IMR-90 (cell line): ENCODE data around the gene TNS3. TPM values are rescaled to one million over a fixed set of nuclear protein-coding genes. Genes with fewer than 3 reads are reported as not detected.

ENCODE experiments used
- ATAC-seq: fragments of 200-7000 bp; cut with Tn5 transposase; 2 replicates; pipeline ENCODE4 v1.9.1; 2020; ENCODE audit warnings: low read depth, mild to moderate bottlenecking, moderate library complexity
- BruUV-seq: library from RNA; stranded (reverse); fragments of 400-500 nt; replicated peaks from 2 replicates; lab custom pipeline; 2021; lab: Mats Ljungman, UMichigan
- CTCF ChIA-PET: fragments of 300-600 bp; formaldehyde crosslinking; extraction: SDS; loops from one replicate; lab custom pipeline; 2021; ENCODE audit warnings: antibody characterized with exemption; lab: Yijun Ruan, JAX
- POLR2A ChIA-PET: fragments of 300-600 bp; sonication (Branson Sonifier 250); formaldehyde crosslinking; loops from one replicate; lab custom pipeline; 2022; ENCODE audit warnings: antibody characterized with exemption; ENCODE audit not compliant: unreplicated experiment; lab: Charles Lee
- DNase-seq: peaks from one replicate; pipeline ENCODE4 v3.0.0; 2013
- H2AFZ ChIP-seq: replicated peaks from 2 replicates; pipeline ENCODE3; 2013; ENCODE audit warnings: low read length, mild to moderate bottlenecking; ENCODE audit not compliant: poor library complexity
- H2AK5ac ChIP-seq: 2 replicates; pipeline ENCODE4 v1.6.1; 2013; ENCODE audit warnings: low read depth, low read length, inconsistent platforms
- H2AK9ac ChIP-seq: replicated peaks from 2 replicates; pipeline ENCODE3; 2013; ENCODE audit warnings: mild to moderate bottlenecking, low read depth, low read length, moderate library complexity; ENCODE audit not compliant: poor library complexity
- H2BK120ac ChIP-seq: 2 replicates; pipeline ENCODE4 v1.6.1; 2013; ENCODE audit warnings: low read depth, low read length, inconsistent platforms
- H2BK15ac ChIP-seq: 3 replicates; pipeline ENCODE4 v1.6.1; 2013; ENCODE audit warnings: low read depth, low read length, inconsistent platforms
- H2BK20ac ChIP-seq: 2 replicates; pipeline ENCODE4 v1.6.1; 2013; ENCODE audit warnings: low read depth, mild to moderate bottlenecking, inconsistent platforms, low read length, moderate library complexity
- H2BK5ac ChIP-seq: 2 replicates; pipeline ENCODE4 v1.6.1; 2013; ENCODE audit warnings: mild to moderate bottlenecking, low read depth, low read length, inconsistent platforms; ENCODE audit not compliant: poor library complexity, severe bottlenecking
- H3K14ac ChIP-seq: replicated peaks from 2 replicates; pipeline ENCODE4 v1.6.1; 2013; ENCODE audit warnings: low read depth, low read length, inconsistent platforms
- H3K18ac ChIP-seq: 2 replicates; pipeline ENCODE4 v1.6.1; 2013; ENCODE audit warnings: low read depth, low read length, control low read depth
- H3K23ac ChIP-seq: 2 replicates; pipeline ENCODE4 v1.6.1; 2013; ENCODE audit warnings: low read depth, low read length, inconsistent platforms
- H3K27ac ChIP-seq: 2 replicates; pipeline ENCODE4 v1.5.1; 2013; ENCODE audit warnings: mild to moderate bottlenecking, control low read depth, low read length; ENCODE audit not compliant: insufficient read depth
- H3K27me3 ChIP-seq: 2 replicates; pipeline ENCODE4 v1.6.1; 2013; ENCODE audit warnings: low read length; ENCODE audit not compliant: control insufficient read depth, insufficient read depth
- H3K36me3 ChIP-seq: 2 replicates; pipeline ENCODE4 v1.6.1; 2013; ENCODE audit warnings: low read length, mixed read lengths; ENCODE audit not compliant: control insufficient read depth, insufficient read depth
- H3K4ac ChIP-seq: 2 replicates; pipeline ENCODE4 v1.6.1; 2013; ENCODE audit warnings: low read depth, low read length, inconsistent platforms
- H3K4me1 ChIP-seq: 2 replicates; pipeline ENCODE4 v1.6.1; 2013; ENCODE audit warnings: low read length, mixed read lengths; ENCODE audit not compliant: control insufficient read depth, insufficient read depth
- H3K4me2 ChIP-seq: 2 replicates; pipeline ENCODE4 v1.6.1; 2013; ENCODE audit warnings: low read depth, mild to moderate bottlenecking, control low read depth, low read length, moderate library complexity
- H3K4me3 ChIP-seq: 2 replicates; pipeline ENCODE4 v1.5.1; 2013; ENCODE audit warnings: low read depth, mild to moderate bottlenecking, control low read depth, low read length, moderate library complexity; ENCODE audit not compliant: insufficient read depth
- H3K56ac ChIP-seq: 2 replicates; pipeline ENCODE4 v1.6.1; 2013; ENCODE audit warnings: low read length, inconsistent platforms; ENCODE audit not compliant: insufficient read depth; ENCODE audit errors: extremely low read depth
- H3K79me1 ChIP-seq, 2 experiments: 2 replicates each; pipeline ENCODE4 v1.6.1; 2013; ENCODE audit warnings: low read length in 2 of 2, inconsistent platforms in 1 of 2, low read depth in 1 of 2
- H3K9ac ChIP-seq: 2 replicates; pipeline ENCODE4 v1.6.1; 2013; ENCODE audit warnings: low read depth, low read length, control low read depth
- H3K9me1 ChIP-seq: 2 replicates; pipeline ENCODE4 v1.6.1; 2013; ENCODE audit warnings: low read length, inconsistent platforms; ENCODE audit not compliant: insufficient read depth
- H3K9me3 ChIP-seq: 2 replicates; pipeline ENCODE4 v1.6.1; 2013; ENCODE audit warnings: low read length; ENCODE audit not compliant: control insufficient read depth, insufficient read depth
- H4K20me1 ChIP-seq: 2 replicates; pipeline ENCODE4 v1.6.1; 2013; ENCODE audit warnings: low read length, inconsistent platforms; ENCODE audit not compliant: insufficient read depth
- H4K5ac ChIP-seq: 2 replicates; pipeline ENCODE4 v1.6.1; 2013; ENCODE audit warnings: mild to moderate bottlenecking, low read depth, low read length, control low read depth
- H4K8ac ChIP-seq, 2 experiments: 2 replicates each; pipeline ENCODE4 v1.6.1; 2013; ENCODE audit warnings: low read depth in 2 of 2, low read length in 2 of 2, control low read depth in 1 of 2, inconsistent platforms in 1 of 2
- H4K91ac ChIP-seq: 2 replicates; pipeline ENCODE4 v1.6.1; 2013; ENCODE audit warnings: low read depth, low read length, inconsistent platforms; ENCODE audit not compliant: insufficient read depth
- POLR2A ChIP-seq: IDR thresholded peaks from 2 replicates; pipeline ENCODE4 v1.6.1; 2012; ENCODE audit warnings: mild to moderate bottlenecking, low read depth, low read length
- WGBS, 2 experiments: methylation state at CpG; one replicate each; pipeline versions ENCODE4 v1.1.5 to v1.1.7; 2013; ENCODE audit warnings: missing lambda C conversion rate in 2 of 2; ENCODE audit not compliant: insufficient read length in 1 of 2; ENCODE audit errors: extremely low coverage in 2 of 2; 5-methylcytosine and 5-hydroxymethylcytosine counted together
- dilution Hi-C: fragments of 300-500 bp; cut with HindIII; formaldehyde crosslinking; loops from one replicate; pipeline ENCODE4 v1.14.3; 2018; ENCODE audit warnings: low sequenced_read_pairs; ENCODE audit not compliant: unreplicated experiment
- in situ Hi-C: fragments of 300-500 bp; cut with MboI; formaldehyde crosslinking; loops from 3 replicates; pipeline ENCODE4 v1.14.3; 2019; ENCODE audit warnings: low sequenced_read_pairs, inconsistent platforms, mixed read lengths
- intact Hi-C: fragments of 100-400 bp; cut with micrococcal nuclease; formaldehyde crosslinking; loops from 2 replicates; pipeline ENCODE4 v1.10.0; 2022
- polyA plus RNA-seq, 3 experiments: library from polyadenylated mRNA; depleted of rRNA; stranded (reverse); fragments of >200 nt; gene quantifications; 2 replicates each; pipeline ENCODE4 v1.2.3, GENCODE V29; 2012; ENCODE audit warnings: low replicate concordance in 1 of 3
- total RNA-seq: library from RNA; depleted of rRNA; stranded (reverse); fragments of >200 nt; gene quantifications from 2 replicates; pipeline ENCODE4 v1.2.3, GENCODE V29; 2012

TNS3 gene
- total and polyA plus RNA-seq, 2 of the 4 experiments (the other 2 are of a cell fraction), result 64.3 to 79.2 TPM

GRCh38 chr7:47515305-47515834 lies 66.5 kb downstream of the TNS3 start:
- peak overlapping the region; percentile 60 for H2BK20ac ChIP-seq
- H3K18ac ChIP-seq, result no peak overlapping the region; the same call in 1 of the 2 replicates
- H2AFZ ChIP-seq, result no peak overlapping the region
- dilution Hi-C loops, result no loop called here
- in situ Hi-C loops, result no loop called here
- no peak overlapping the region for H3K4me3 ChIP-seq
- H2BK15ac ChIP-seq, result peak overlapping the region; percentile 15; the same call in 2 of the 3 replicates
- H3K56ac ChIP-seq, result no peak overlapping the region
- H3K23ac ChIP-seq, result peak overlapping the region; percentile 68
- ChIA-PET CTCF (no interaction called here), POLR2A (no interaction called here)
- H2BK120ac ChIP-seq, result peak overlapping the region; percentile 64; the same call in 1 of the 2 replicates
- peak overlapping the region; percentile 98 for H2AK5ac ChIP-seq
- H3K79me1 ChIP-seq, result peaks cover 39 to 89% of the 10 kb centered on the region in 2 experiments
- BruUV-seq, result no TSS peak
- peak overlapping the region; percentile 7; the same call in 1 of the 2 replicates for H4K91ac ChIP-seq
- no peak overlapping the region for H3K27ac ChIP-seq
- WGBS, 2 experiments, result 94 to 100% methylated on average over 4 to 7 of the region's 7 CpGs
- no peak overlapping the region for H3K4me2 ChIP-seq
- peak overlapping the region; percentile 42 for H3K4ac ChIP-seq
- peak overlapping the region; percentile 31 for H3K14ac ChIP-seq
- ATAC-seq (no peak), DNase-seq (no peak)
- no peaks in the 10 kb centered on the region for H3K9me3 ChIP-seq
- no peak overlapping the region for H2BK5ac ChIP-seq
- TF ChIP-seq POLR2A, result no peak
- H3K4me1 ChIP-seq, result peaks cover 27% of the 10 kb centered on the region
- no peaks in the 10 kb centered on the region for H3K27me3 ChIP-seq
- H3K9me1 ChIP-seq, result peaks cover 50% of the 10 kb centered on the region
- intact Hi-C loops, result no loop called here
- H3K9ac ChIP-seq, result no peak overlapping the region
- peaks cover 19% of the 10 kb centered on the region for H3K36me3 ChIP-seq
- no peak overlapping the region for H4K5ac ChIP-seq
- H4K8ac ChIP-seq, result peak overlapping the region in 1 of 2 experiments; percentile 24; a peak in 2 of 4 replicates
- peaks cover 56% of the 10 kb centered on the region for H4K20me1 ChIP-seq
- no peak overlapping the region for H2AK9ac ChIP-seq
